GM18526 (cell line): Measurements from ENCODE around the gene SUPT5H.

Source experiments
- POLR2A ChIP-seq: IDR thresholded peaks from 3 replicates; pipeline ENCODE4 v1.6.1; 2011; ENCODE audit not compliant: insufficient read length; ENCODE audit errors: extremely low read depth

Gene SUPT5H

DNA sequence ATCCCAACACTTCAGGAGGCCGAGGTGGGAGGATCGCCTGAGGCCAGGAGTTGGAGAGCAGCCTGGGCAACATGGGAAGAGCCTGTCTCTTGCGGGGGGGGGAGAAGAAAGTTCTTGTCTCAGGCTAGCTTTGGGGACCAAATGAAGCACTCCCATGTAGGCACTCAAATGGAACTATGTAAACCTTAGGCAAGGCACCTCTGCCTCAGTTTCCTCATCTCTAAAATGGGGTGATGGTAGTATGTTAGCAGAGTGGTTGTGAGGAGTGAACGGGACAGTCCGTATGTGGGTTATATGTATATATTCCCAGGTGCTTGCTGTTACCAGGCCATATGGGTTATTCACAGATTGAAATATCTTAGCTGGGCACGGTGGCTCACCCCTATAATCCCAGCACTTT, 46.8 kb downstream of the SUPT5H start:
- TF ChIP-seq POLR2A = no peak

DNA sequence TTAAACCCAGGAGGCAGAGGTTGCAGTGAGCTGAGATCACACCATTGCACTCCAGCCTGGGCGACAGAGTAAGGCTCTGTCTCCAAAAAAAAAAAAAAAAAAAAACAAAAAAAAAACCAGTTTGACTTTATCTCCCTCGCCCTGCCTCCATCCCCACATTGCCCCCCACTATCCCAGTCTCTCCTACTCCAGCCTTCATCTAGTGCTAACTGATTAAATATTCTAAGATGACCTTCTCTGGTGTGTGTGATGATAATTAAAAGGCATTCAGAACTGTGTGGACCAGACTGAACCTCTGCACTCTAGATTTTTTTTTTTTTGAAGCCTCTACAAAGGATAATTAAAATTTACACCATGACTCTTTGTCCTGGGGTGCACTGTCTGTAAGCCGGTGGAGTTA, 47.4 kb downstream of the SUPT5H start:
- no peak for TF ChIP-seq POLR2A

DNA sequence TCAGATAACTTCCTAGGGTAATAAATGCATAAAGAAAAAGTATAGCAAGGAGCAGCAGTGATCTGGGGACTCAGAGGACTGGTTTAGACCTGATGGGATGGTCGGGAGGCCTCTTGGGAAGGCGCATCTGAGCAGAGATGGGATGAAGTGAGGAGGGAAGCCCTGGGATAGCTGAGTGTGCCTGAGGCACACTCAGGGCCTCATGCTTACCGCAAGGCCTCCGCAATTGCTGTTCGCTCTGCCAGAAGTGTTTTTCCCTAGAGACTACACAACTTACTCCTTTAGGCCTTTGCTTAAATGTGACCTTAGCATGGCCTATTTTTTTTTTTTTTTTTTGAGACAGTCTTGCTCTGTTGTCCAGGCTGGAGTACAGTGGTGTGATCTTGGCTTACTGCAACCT, 49.3 kb downstream of the SUPT5H start:
- TF ChIP-seq POLR2A = no peak

DNA sequence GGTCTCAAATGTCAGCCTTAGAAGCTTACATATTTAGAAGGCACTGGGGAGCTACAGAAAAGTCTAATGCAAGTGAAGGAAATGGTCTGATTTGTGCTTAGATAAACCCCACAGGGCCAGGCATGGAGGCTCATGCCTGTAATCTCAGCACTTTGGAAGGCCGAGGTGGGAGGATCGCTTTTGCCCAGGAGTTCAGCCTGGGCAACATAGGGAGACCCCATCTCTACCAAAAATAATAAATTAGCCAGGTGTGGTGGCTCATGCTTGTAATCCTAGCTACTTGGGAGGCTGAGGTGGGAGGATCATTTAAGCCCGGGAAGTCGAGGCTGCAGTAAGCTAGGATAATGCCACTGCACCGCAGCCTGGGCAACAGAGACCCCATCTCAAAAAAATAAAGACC, 50.7 kb downstream of the SUPT5H start:
- no peak for TF ChIP-seq POLR2A

DNA sequence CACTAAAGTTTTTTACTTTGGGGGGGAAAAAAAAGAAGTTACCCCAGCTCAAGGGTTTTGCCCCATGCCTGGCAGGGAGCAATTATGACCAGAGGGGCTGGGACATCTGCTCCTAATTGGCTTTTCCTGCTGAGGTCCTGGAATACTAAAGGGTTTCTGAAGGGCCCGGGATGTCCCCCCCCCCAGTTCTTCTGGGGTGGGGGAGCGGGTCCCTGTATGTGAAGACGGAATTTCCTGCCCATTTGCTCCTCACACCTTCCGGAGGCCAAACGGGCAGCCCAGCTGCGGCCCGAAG, 52.3 kb downstream of the SUPT5H start:
- no peak for TF ChIP-seq POLR2A

DNA sequence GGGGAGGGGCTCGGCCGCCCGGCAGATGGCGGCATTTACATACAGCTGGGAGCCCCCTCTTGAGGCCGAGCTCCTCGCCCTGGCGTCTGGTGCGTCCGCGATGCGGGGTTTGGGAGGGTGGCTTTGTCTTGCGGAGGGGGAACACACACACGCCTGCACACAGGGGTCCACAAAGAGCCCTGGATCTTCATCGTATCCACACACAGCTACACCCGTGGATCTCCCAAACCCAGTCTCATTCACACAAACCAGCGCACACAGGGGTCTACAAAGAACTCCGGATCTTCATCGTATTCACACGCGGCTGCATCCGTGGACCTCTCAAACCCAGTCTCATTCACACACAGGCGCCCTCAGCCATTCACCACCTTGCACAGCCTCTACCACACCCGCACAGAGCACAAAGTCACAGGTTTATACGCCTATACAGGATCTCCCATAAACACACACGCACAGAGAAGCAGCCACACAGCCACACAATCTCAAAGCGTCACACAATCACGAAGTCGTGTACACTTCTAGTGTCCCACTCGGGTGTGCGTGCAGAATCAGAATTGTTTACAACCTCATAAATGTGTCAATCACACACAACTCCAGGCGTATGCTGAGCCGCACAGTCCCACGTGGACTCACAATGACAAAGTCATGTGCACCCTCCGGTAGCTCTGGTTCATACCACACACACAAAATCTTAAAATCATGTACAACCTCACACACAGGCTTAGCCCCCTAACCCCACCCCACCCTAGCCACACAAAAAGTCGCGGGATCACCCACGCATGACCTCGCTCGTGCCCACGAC, 52.8 kb downstream of the SUPT5H start:
- TF ChIP-seq POLR2A = no peak

DNA sequence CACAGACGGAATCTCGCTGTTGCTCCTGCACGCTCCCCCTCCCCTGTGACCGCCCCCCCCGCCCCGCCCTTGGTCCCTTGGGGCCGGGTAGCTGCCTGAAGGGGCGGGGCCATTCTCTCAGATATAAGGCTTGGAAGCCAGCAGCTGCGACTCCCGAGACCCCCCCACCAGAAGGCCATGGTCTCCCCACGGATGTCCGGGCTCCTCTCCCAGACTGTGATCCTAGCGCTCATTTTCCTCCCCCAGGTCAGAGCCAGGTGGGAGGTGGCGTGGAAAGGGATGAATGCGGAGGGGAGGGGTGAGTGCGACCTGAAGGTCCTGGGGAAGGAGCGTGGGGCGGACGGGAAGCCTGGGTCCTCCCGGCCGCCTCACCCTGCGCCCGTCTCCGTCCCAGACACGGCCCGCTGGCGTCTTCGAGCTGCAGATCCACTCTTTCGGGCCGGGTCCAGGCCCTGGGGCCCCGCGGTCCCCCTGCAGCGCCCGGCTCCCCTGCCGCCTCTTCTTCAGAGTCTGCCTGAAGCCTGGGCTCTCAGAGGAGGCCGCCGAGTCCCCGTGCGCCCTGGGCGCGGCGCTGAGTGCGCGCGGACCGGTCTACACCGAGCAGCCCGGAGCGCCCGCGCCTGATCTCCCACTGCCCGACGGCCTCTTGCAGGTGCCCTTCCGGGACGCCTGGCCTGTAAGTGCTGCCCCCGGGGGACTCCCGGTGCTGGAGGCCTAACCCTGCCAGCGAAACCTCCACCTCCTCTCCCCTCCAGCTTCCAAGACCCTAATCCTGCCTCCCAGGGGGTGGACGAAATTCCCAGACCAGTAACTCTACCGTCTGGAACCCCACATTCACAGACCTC, 53.6 kb downstream of the SUPT5H start, which contains the start of gene DLL3:
TSS of gene DLL3 (plus strand) at position 150 of the 845 bp plus-strand sequence. CDS start at position 178, 28 bp downstream.
- no peak for TF ChIP-seq POLR2A

DNA sequence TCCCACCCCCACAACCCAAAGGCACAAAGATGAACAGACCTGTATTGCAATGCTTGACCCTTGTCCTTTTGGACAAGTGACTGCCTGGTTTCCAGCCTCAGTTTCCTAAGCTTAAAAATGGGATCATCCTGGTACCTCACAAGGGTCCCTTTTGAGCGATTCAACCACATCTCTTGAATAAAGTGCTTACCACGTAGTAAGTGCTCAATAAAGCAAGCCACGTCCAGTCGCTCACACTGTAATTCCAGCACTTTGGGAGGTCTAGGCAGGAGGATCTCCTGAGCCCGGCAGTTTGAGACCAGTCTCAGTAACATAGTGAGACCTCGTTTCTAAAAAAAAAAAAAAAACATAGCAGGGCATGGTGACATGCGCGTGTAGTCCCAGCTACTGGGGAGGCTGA, 54.5 kb downstream of the SUPT5H start:
- no peak for TF ChIP-seq POLR2A

DNA sequence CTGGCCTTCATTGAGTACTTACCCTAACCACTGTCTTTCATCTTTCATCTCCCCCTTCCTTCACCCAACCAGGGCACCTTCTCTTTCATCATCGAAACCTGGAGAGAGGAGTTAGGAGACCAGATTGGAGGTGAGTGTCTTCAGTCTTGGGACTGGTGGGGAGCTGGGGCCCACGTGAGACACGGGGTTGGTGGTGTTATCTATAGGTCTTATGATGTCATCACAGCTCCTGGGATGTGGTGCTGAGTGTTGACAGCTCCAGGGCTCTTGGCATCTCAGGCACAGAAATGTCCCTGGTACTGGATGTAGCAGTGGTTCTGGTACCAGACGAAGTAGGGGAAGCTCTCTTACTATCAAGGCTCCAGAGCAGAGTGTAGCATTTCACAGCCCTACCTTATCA, 55.2 kb downstream of the SUPT5H start:
- no peak for TF ChIP-seq POLR2A

DNA sequence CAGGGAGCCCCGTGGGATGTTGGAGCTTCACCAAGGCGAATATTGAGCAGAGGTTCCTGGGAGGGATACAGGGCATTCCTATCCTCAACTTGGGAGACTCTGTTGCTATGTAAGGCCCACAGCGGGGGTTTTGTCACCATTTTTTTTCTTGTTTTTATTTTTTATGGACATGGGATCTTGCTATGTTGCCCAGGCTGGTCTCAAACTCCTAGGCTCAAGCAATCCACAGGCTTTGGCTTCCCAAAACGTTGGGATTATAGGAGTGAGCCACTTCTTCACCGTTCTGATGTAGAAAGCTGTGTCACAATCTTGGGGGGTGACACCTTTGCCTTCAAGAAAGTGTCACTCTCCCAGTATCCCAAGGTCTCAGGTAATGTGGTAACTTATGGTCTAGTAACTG, 56.0 kb downstream of the SUPT5H start:
- TF ChIP-seq POLR2A = no peak

DNA sequence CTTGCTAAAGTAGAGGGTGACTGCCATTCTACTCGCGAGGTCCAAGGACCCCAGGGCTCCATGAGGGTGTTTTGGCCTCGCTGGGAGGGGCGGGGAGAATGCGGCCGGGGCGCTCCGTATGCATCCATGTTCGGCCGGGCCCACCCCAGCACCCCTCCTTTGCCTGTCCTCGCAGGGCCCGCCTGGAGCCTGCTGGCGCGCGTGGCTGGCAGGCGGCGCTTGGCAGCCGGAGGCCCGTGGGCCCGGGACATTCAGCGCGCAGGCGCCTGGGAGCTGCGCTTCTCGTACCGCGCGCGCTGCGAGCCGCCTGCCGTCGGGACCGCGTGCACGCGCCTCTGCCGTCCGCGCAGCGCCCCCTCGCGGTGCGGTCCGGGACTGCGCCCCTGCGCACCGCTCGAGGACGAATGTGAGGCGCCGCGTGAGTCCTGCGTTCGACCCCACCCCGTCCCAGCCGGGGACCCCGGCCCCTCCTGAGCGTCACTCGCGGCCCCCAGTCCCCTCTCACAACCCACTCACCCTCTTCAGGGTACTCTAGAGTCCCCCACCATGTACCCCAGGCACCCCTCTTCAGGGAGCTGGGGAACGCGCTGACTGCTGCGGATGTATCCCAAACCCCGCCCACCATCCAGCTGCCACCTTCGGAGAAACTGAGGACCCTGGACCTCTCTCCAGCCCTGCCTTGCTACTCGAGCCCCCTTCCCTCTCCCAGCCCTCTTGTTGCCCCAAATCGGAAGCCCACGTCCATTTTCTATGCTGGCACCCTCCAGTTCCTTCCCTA, 57.4 kb downstream of the SUPT5H start:
- TF ChIP-seq POLR2A = no peak

DNA sequence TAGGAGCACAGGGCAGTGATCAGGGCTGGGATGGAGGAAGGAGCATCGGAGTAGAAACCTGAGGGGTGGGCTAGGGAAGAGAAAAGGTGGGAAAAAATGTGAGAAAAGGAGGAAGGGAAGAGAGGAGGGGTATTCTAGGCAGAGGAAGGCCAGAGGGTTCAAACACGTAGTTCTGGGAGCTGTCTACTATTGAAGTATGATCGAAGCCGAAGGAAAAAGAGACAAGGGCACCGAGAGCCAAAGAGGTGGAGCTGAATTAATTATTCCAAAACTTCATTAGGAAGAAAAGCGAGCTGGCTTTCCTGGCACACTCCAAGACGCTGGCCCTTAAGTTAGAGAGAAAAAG, 61.2 kb downstream of the SUPT5H start:
- TF ChIP-seq POLR2A = no peak

DNA sequence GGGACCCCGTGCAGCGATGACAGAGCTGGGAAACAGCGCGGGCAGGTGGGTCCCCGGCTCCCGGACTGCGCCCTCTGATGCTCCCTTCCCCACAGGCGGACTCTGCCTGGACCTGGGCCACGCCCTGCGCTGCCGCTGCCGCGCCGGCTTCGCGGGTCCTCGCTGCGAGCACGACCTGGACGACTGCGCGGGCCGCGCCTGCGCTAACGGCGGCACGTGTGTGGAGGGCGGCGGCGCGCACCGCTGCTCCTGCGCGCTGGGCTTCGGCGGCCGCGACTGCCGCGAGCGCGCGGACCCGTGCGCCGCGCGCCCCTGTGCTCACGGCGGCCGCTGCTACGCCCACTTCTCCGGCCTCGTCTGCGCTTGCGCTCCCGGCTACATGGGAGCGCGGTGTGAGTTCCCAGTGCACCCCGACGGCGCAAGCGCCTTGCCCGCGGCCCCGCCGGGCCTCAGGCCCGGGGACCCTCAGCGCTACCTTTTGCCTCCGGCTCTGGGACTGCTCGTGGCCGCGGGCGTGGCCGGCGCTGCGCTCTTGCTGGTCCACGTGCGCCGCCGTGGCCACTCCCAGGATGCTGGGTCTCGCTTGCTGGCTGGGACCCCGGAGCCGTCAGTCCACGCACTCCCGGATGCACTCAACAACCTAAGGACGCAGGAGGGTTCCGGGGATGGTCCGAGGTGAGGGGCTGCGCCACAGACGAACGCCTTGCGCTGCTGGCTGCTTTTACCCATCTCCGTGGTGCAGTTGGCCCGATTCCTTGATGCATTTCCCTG, 61.7 kb downstream of the SUPT5H start:
- TF ChIP-seq POLR2A = peak; percentile 19

DNA sequence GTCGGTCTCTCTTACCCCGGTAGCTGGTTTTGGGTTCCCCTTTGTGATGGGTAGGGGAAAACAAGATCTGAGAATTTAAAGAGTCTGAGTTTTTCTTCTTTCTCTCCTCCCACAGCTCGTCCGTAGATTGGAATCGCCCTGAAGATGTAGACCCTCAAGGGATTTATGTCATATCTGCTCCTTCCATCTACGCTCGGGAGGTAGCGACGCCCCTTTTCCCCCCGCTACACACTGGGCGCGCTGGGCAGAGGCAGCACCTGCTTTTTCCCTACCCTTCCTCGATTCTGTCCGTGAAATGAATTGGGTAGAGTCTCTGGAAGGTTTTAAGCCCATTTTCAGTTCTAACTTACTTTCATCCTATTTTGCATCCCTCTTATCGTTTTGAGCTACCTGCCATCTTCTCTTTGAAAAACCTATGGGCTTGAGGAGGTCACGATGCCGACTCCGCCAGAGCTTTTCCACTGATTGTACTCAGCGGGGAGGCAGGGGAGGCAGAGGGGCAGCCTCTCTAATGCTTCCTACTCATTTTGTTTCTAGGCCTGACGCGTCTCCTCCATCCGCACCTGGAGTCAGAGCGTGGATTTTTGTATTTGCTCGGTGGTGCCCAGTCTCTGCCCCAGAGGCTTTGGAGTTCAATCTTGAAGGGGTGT, 62.5 kb downstream of the SUPT5H start:
- no peak for TF ChIP-seq POLR2A

DNA sequence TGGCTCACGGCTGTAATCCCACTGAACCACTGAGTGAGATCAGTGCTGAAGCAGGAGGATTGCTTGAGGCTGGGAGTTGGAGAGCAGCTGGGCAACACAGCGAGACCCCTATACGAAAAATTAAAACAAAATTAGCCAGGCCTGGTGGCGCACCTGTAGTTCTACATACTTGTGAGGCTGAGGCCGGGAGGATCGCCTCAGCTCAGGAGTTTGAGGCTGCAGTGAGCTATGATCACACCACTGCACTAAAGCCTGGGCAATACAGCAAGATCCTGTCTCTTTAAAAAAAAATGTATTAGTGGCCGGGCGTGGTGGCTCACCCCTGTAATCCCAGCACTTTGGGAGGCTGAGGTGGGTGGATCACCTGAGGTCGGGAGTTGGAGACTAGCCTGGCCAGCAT, 63.2 kb downstream of the SUPT5H start:
- TF ChIP-seq POLR2A = no peak

DNA sequence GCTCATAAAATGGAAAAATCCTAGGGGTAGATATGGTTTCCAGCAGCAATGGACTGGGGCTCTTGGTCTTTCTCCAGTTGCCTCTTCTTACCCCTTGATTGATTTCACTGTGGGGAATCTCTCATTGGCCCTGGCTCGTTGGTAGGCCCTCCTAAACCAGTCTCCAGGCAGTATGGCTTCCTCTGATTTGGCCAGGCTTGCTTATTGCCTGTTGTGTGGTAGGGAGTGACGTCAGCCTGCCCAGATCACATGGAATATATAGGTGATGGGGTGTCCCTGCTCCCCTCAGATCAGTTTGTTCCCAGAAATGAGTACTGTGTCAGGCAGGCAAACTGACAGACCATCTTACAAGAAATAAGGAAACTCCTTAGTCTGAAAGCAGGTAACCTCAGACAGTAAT, 63.9 kb downstream of the SUPT5H start:
- TF ChIP-seq POLR2A = no peak
